Endothelial cell of umbilical vein (primary cell): ENCODE measurements around the gene ACTR1A. TPM values are rescaled to one million over a fixed set of nuclear protein-coding genes. Genes with fewer than 3 reads are reported as not detected.

Source experiments
- BruUV-seq: library from RNA; stranded (reverse); fragments of 400-500 nt; replicated peaks from 2 replicates; lab custom pipeline; 2021; lab: Mats Ljungman, UMichigan
- CTCF ChIA-PET: fragments of 300-600, 350-600 bp; sonication (Branson Sonifier 250); formaldehyde crosslinking; loops from one replicate; lab custom pipeline; 2021; ENCODE audit warnings: antibody characterized with exemption, inconsistent platforms; lab: Charles Lee
- POLR2A ChIA-PET: fragments of 300-600, 350-600 bp; sonication (Branson Sonifier 250); formaldehyde crosslinking; loops from one replicate; lab custom pipeline; 2021; ENCODE audit warnings: antibody characterized with exemption, inconsistent platforms; lab: Charles Lee
- DNase-seq: peaks from one replicate; pipeline ENCODE4 v3.0.0-alpha.2; 2011; ENCODE audit warnings: low read depth, low spot score
- FAIRE-seq: peaks from 2 replicates; lab custom pipeline; 2011; peaks lifted over from hg19 to GRCh38; lab: Jason Lieb, UNC
- H2AFZ ChIP-seq: 2 replicates; pipeline ENCODE4 v1.6.0; 2012; ENCODE audit warnings: low read depth, low read length, control low read depth, inconsistent platforms
- H3K27ac ChIP-seq: 2 replicates; pipeline ENCODE4 v1.5.1; 2011; ENCODE audit warnings: low read depth, mild to moderate bottlenecking, control low read depth, low read length, moderate library complexity; ENCODE audit not compliant: insufficient read depth
- H3K27me3 ChIP-seq, 2 experiments: 2 replicates each; pipeline versions ENCODE4 v1.6.0 to v1.6.1; 2011; ENCODE audit warnings: low read length in 2 of 2, mixed read lengths in 1 of 2; ENCODE audit not compliant: control insufficient read depth in 2 of 2, insufficient read depth in 2 of 2
- H3K36me3 ChIP-seq, 2 experiments: 2 replicates in 1 of 2; 3 replicates in 1 of 2; pipeline ENCODE4 v1.5.1; 2011; ENCODE audit warnings: low read length in 2 of 2, mild to moderate bottlenecking in 1 of 2, moderate library complexity in 1 of 2; ENCODE audit not compliant: control insufficient read depth in 2 of 2, insufficient read depth in 2 of 2; ENCODE audit errors: extremely low read depth in 1 of 2
- H3K4me1 ChIP-seq: 3 replicates; pipeline ENCODE4 v1.5.1; 2011; ENCODE audit warnings: mild to moderate bottlenecking, low read length; ENCODE audit not compliant: control insufficient read depth, insufficient read depth; ENCODE audit errors: extremely low read depth
- H3K4me2 ChIP-seq: 2 replicates; pipeline ENCODE4 v1.6.1; 2011; ENCODE audit warnings: low read length, control low read depth, mixed read lengths; ENCODE audit not compliant: insufficient read depth
- H3K4me3 ChIP-seq, 3 experiments: fragments of 200-600 bp in 1 of 3; sonication (generic), shearing (Covaris generic) in 1 of 3; replicated peaks in 1 of 3; 2 replicates each; pipeline ENCODE4 v1.5.1; 2011 to 2016; ENCODE audit warnings: control low read depth in 3 of 3, low read length in 3 of 3, mild to moderate bottlenecking in 2 of 3, inconsistent platforms in 1 of 3, low read depth in 1 of 3, moderate library complexity in 1 of 3; ENCODE audit not compliant: insufficient read depth in 1 of 3
- H3K79me2 ChIP-seq: 2 replicates; pipeline ENCODE4 v1.6.0; 2012; ENCODE audit warnings: low read length, inconsistent platforms; ENCODE audit not compliant: control insufficient read depth, insufficient read depth
- H3K9ac ChIP-seq: replicated peaks from 2 replicates; pipeline ENCODE3; 2011; ENCODE audit warnings: low read length, control low read depth; ENCODE audit not compliant: insufficient read depth; ENCODE audit errors: extremely low read depth
- H3K9me1 ChIP-seq: replicated peaks from 3 replicates; pipeline ENCODE4 v1.6.0; 2011; ENCODE audit warnings: mild to moderate bottlenecking, low read length; ENCODE audit not compliant: control insufficient read depth, insufficient read depth; ENCODE audit errors: extremely low read depth
- H3K9me3 ChIP-seq: replicated peaks from 2 replicates; pipeline ENCODE4 v1.5.1; 2012; ENCODE audit warnings: low read length, inconsistent platforms; ENCODE audit not compliant: control insufficient read depth, insufficient read depth
- H4K20me1 ChIP-seq: replicated peaks from 2 replicates; pipeline ENCODE3; 2011; ENCODE audit warnings: mild to moderate bottlenecking, low read length; ENCODE audit not compliant: control insufficient read depth, insufficient read depth; ENCODE audit errors: extremely low read depth
- EZH2 ChIP-seq: IDR thresholded peaks from 2 replicates; pipeline ENCODE4 v1.6.1; 2012; ENCODE audit warnings: borderline replicate concordance, low read depth, mild to moderate bottlenecking, moderate library complexity, low read length, inconsistent platforms; ENCODE audit not compliant: severe bottlenecking
- FOS ChIP-seq: IDR thresholded peaks from 2 replicates; pipeline ENCODE4 v1.6.1; 2011; ENCODE audit warnings: mild to moderate bottlenecking, low read length, moderate library complexity, borderline replicate concordance; ENCODE audit not compliant: insufficient read depth
- GATA2 ChIP-seq: IDR thresholded peaks from 2 replicates; pipeline ENCODE4 v1.7.0; 2011; ENCODE audit warnings: low read depth, mild to moderate bottlenecking, moderate library complexity, mixed read lengths, low read length; ENCODE audit not compliant: insufficient read length, insufficient read depth
- JUN ChIP-seq: IDR thresholded peaks from 2 replicates; pipeline ENCODE4 v1.6.1; 2011; ENCODE audit warnings: borderline replicate concordance, low read depth; ENCODE audit not compliant: insufficient read length, insufficient read depth
- MYC ChIP-seq: IDR thresholded peaks from one replicate; pipeline ENCODE4 v1.6.1; 2011; ENCODE audit warnings: mild to moderate bottlenecking, low read depth, low read length
- POLR2A ChIP-seq: IDR thresholded peaks from 2 replicates; pipeline ENCODE4 v1.6.1; 2012; ENCODE audit warnings: low read depth, mild to moderate bottlenecking, control low read depth, low read length
- POLR2AphosphoS5 ChIP-seq: IDR thresholded peaks from 2 replicates; pipeline ENCODE4 v1.6.1; 2012; ENCODE audit warnings: low read depth, mild to moderate bottlenecking, control low read depth, low read length, moderate library complexity; ENCODE audit not compliant: insufficient read depth
- dilution Hi-C: fragments of 300-500 bp; cut with MboI; formaldehyde crosslinking; loops from one replicate; pipeline ENCODE4 v1.15.0; 2019; ENCODE audit warnings: low sequenced_read_pairs; ENCODE audit not compliant: extremely low pct_ligation_motif_present
- intact Hi-C: fragments of 100-400 bp; cut with micrococcal nuclease; formaldehyde crosslinking; loops from one replicate; pipeline ENCODE4 v1.10.0; 2022
- polyA plus RNA-seq, 4 experiments: library from polyadenylated mRNA; depleted of rRNA in 3 of 4; stranded (reverse) in 3 of 4; unstranded in 1 of 4; fragments of >200 nt; gene quantifications; 2 replicates each; pipeline versions ENCODE4 v1.2.1 to v1.2.3, GENCODE V29; 2011 to 2012; ENCODE audit warnings: missing spikeins in 1 of 4
- total RNA-seq: library from RNA; stranded (reverse); gene quantifications from 2 replicates; pipeline ENCODE4 v1.2.3, GENCODE V29; 2021
- TF ChIP-seq, protein P1 (sequence below), 2 donors: IDR thresholded peaks; 1 replicate in 1 of 2; 2 replicates in 1 of 2; pipeline ENCODE4 v1.5.1; 2011; ENCODE audit warnings: low read length in 2 of 2, mild to moderate bottlenecking in 2 of 2, moderate library complexity in 2 of 2, control low read depth in 1 of 2, inconsistent platforms in 1 of 2, low read depth in 1 of 2; ENCODE audit not compliant: insufficient read depth in 1 of 2; ENCODE audit errors: extremely low read depth in 1 of 2
- TF ChIP-seq, protein P2 (sequence below): IDR thresholded peaks from 2 replicates; pipeline ENCODE4 v1.6.1; 2011; ENCODE audit not compliant: insufficient read depth, insufficient read length

Gene ACTR1A
- total and polyA plus RNA-seq, 2 donors (not counting 3 experiments of a cell fraction or from before 2014, with no cell fraction given) = 155 to 164 TPM

DNA sequence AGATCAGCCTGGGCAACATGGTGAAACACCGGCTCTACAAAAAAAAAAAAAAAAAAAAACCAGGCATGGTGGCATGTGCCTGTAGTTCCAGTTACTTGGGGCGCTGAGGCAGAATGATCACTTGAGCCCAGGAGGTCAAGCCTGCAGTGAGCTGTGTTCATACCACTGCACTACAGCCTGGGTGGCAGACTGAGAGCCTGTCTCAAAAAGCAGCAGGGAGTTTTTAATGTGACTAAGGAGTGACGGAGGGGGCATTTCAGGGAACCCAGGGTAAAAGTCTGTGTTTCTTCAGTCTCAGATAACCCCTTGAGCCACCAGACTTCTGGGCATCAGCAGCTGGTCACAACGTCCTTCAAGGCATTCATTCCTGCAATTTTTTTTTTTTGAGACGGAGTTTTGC is 49.0 kb downstream of the ACTR1A start:
- Histone ChIP-seq H3K36me3 (no peaks in the 10 kb centered on the region), H3K27me3 (no peaks in the 10 kb centered on the region), H3K4me2 (no peak overlapping the region), H4K20me1 (no peaks in the 10 kb centered on the region), H3K9me1 (no peaks in the 10 kb centered on the region), H3K79me2 (no peaks in the 10 kb centered on the region), H2AFZ (no peak overlapping the region), H3K9ac (no peak overlapping the region), H3K9me3 (no peaks in the 10 kb centered on the region), H3K4me3 (no peak overlapping the region), H3K4me1 (peaks cover 3% of the 10 kb centered on the region), H3K27ac (no peak overlapping the region)
- no peak for DNase-seq
- no TSS peak for BruUV-seq
- ChIA-PET POLR2A (no interaction called here), CTCF (interaction anchor here (2.1 kb wide), 1 partner anchor 8 kb away, joined by 5 read pairs; no protein-coding TSS in a partner anchor)
- no peak for FAIRE-seq
- dilution Hi-C loops = no loop called here
- TF ChIP-seq JUN (no peak), GATA2 (no peak), POLR2AphosphoS5 (no peak), FOS (no peak), MYC (no peak), EZH2 (no peak), POLR2A (no peak)
- TF ChIP-seq, protein P1, sequence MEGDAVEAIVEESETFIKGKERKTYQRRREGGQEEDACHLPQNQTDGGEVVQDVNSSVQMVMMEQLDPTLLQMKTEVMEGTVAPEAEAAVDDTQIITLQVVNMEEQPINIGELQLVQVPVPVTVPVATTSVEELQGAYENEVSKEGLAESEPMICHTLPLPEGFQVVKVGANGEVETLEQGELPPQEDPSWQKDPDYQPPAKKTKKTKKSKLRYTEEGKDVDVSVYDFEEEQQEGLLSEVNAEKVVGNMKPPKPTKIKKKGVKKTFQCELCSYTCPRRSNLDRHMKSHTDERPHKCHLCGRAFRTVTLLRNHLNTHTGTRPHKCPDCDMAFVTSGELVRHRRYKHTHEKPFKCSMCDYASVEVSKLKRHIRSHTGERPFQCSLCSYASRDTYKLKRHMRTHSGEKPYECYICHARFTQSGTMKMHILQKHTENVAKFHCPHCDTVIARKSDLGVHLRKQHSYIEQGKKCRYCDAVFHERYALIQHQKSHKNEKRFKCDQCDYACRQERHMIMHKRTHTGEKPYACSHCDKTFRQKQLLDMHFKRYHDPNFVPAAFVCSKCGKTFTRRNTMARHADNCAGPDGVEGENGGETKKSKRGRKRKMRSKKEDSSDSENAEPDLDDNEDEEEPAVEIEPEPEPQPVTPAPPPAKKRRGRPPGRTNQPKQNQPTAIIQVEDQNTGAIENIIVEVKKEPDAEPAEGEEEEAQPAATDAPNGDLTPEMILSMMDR (IDR thresholded peaks at IDR 0.05; ENCODE audit: extremely low read depth in 1 of 2, insufficient read depth in 1 of 2, low read depth in 1 of 2, low read length in 2 of 2) = no peak
- TF ChIP-seq, protein P2, sequence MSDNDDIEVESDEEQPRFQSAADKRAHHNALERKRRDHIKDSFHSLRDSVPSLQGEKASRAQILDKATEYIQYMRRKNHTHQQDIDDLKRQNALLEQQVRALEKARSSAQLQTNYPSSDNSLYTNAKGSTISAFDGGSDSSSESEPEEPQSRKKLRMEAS = no peak
- intact Hi-C loops = no loop called here
